PC-9 (cell line): ENCODE data around the gene KIAA1217. TPM values are rescaled to one million over a fixed set of nuclear protein-coding genes. Genes with fewer than 3 reads are reported as not detected.

Source experiments
- BruUV-seq: library from RNA; stranded (reverse); fragments of 400-500 nt; replicated peaks from 2 replicates; lab custom pipeline; 2021; lab: Mats Ljungman, UMichigan
- CTCF ChIA-PET: fragments of 300-600 bp; sonication (Branson Sonifier 250); formaldehyde crosslinking; loops from one replicate; lab custom pipeline; 2022; ENCODE audit warnings: antibody characterized with exemption; lab: Charles Lee
- POLR2A ChIA-PET: fragments of 300-600 bp; sonication (Branson Sonifier 250); formaldehyde crosslinking; loops from one replicate; lab custom pipeline; 2022; ENCODE audit warnings: antibody characterized with exemption; ENCODE audit not compliant: unreplicated experiment; lab: Charles Lee
- DNase-seq, 2 experiments: peaks; one replicate each; pipeline versions ENCODE4 v3.0.0 to v3.0.0-alpha.2; 2015 to 2022; ENCODE audit warnings: mixed read lengths in 1 of 2
- H2AFZ ChIP-seq: fragments of 200-600 bp; sonication (generic); 2 replicates; pipeline ENCODE4 v1.8.1; 2017; ENCODE audit warnings: antibody characterized with exemption
- H3F3A ChIP-seq: fragments of 200-600 bp; sonication (generic); 2 replicates; pipeline ENCODE4 v1.8.1; 2017; ENCODE audit warnings: antibody characterized with exemption, mild to moderate bottlenecking, low read depth; ENCODE audit not compliant: insufficient read depth
- H3K27ac ChIP-seq: fragments of 200-600 bp; sonication (generic); 2 replicates; pipeline ENCODE4 v1.6.1; 2016; ENCODE audit warnings: mixed run types
- H3K27me3 ChIP-seq: fragments of 200-600 bp; sonication (generic); 2 replicates; pipeline ENCODE4 v1.6.1; 2016; ENCODE audit warnings: low read depth, mixed run types; ENCODE audit not compliant: insufficient read depth
- H3K36me3 ChIP-seq: fragments of 200-600 bp; sonication (generic); 2 replicates; pipeline ENCODE4 v1.6.1; 2016; ENCODE audit warnings: low read depth, mixed run types
- H3K4me1 ChIP-seq: fragments of 200-600 bp; sonication (generic); replicated peaks from 2 replicates; pipeline ENCODE4 v1.6.1; 2016; ENCODE audit warnings: mixed run types; ENCODE audit not compliant: insufficient read depth
- H3K4me2 ChIP-seq: fragments of 200-600 bp; sonication (generic); 2 replicates; pipeline ENCODE4 v1.6.1; 2017; ENCODE audit warnings: mixed run types
- H3K4me3 ChIP-seq: fragments of 200-600 bp; sonication (generic); 2 replicates; pipeline ENCODE4 v1.6.1; 2016; ENCODE audit warnings: mixed run types
- H3K79me2 ChIP-seq: fragments of 200-600 bp; sonication (generic); 2 replicates; pipeline ENCODE4 v1.6.1; 2017; ENCODE audit warnings: low read depth, mixed run types
- H3K9me2 ChIP-seq: fragments of 200-600 bp; sonication (generic); 2 replicates; pipeline ENCODE4 v1.8.1; 2017; ENCODE audit warnings: mild to moderate bottlenecking; ENCODE audit not compliant: insufficient read depth
- H3K9me3 ChIP-seq: fragments of 200-600 bp; sonication (generic); 2 replicates; pipeline ENCODE4 v1.8.1; 2016; ENCODE audit warnings: low read depth; ENCODE audit not compliant: insufficient read depth
- H4K20me1 ChIP-seq: fragments of 200-600 bp; sonication (generic); 2 replicates; pipeline ENCODE4 v1.8.1; 2017; ENCODE audit not compliant: insufficient read depth
- CTCF ChIP-seq: fragments of 200-600 bp; sonication (generic); conservative IDR thresholded peaks from 2 replicates; pipeline ENCODE4 v1.6.1; 2017; ENCODE audit warnings: mixed run types, antibody characterized with exemption, mild to moderate bottlenecking, moderate library complexity
- EZH2 ChIP-seq: fragments of 200-600 bp; sonication (generic); IDR thresholded peaks from 2 replicates; pipeline ENCODE4 v1.8.0; 2017; ENCODE audit warnings: antibody characterized with exemption, low read depth
- intact Hi-C: fragments of 100-400 bp; cut with micrococcal nuclease; formaldehyde crosslinking; loops from one replicate; pipeline ENCODE4 v1.10.0; 2022; ENCODE audit not compliant: unreplicated experiment
- microRNA-seq: library from miRNA; unstranded; fragments of <30 nt; microRNA quantifications from one replicate; pipeline ENCODE4 v1.2.0, GENCODE V29; 2021; ENCODE audit warnings: borderline number of aligned reads, borderline replicate concordance
- total RNA-seq: library from RNA; stranded (reverse); gene quantifications from 2 replicates; pipeline ENCODE4 v1.2.3, GENCODE V29; 2021

KIAA1217 gene
- total RNA-seq, 1 experiment from 2014 or later: 41.1 TPM

- Histone ChIP-seq H3K79me2 (no peaks in the 10 kb centered on the region), H3K36me3 (peaks cover 4% of the 10 kb centered on the region; the same call in 1 of the 2 replicates), H3K27me3 (no peaks in the 10 kb centered on the region), H3F3A (no peaks in the 10 kb centered on the region), H3K4me1 (no peaks in the 10 kb centered on the region), H3K4me2 (no peak overlapping the region), H3K9me3 (no peaks in the 10 kb centered on the region), H3K9me2 (no peaks in the 10 kb centered on the region), H3K27ac (no peak overlapping the region), H4K20me1 (no peaks in the 10 kb centered on the region), H2AFZ (no peak overlapping the region), H3K4me3 (no peak overlapping the region)
- no peak for TF ChIP-seq EZH2
- TF ChIP-seq CTCF: no peak
- intact Hi-C loops: no loop called here
- DNase-seq: no peak
- ChIA-PET CTCF (no interaction called here), POLR2A (no interaction called here)
- BruUV-seq: no TSS peak
Measured at GRCh38 chr10:24596217-24596930, 387.4 kb downstream of the KIAA1217 start.

DNA sequence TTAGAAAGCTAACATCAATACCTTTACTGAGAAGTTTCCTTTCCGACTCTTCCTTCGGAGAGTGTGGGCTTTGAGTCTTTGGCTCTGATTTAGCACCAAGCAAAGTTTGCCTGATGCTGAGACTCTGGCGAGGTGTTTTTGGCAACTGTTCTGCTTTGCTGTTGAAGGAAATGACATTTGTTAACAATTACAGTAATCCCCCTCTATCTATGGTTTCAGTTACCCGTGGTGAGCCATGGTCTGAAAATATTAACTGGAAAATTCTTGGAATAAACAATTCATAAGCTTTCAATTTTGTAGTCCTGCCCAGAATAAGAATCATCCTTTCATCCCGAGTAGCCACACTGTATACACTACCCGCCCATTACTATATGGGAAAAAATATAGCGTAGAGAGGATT lies 388.5 kb downstream of the KIAA1217 start:
- ChIA-PET POLR2A (no interaction called here), CTCF (interaction anchor here (0.6 kb wide), 1 partner anchor 750 kb away, joined by 4 read pairs; no protein-coding TSS in a partner anchor)
- no peak overlapping the region for H3K4me2 ChIP-seq
- no peak for DNase-seq
- no peaks in the 10 kb centered on the region for H3K79me2 ChIP-seq
- no TSS peak for BruUV-seq
- H3K36me3 ChIP-seq: peaks cover 9% of the 10 kb centered on the region
- no peaks in the 10 kb centered on the region for H3K4me1 ChIP-seq
- intact Hi-C loops: no loop called here
- no peaks in the 10 kb centered on the region for H3K9me2 ChIP-seq
- no peak overlapping the region for H2AFZ ChIP-seq
- H3K27ac ChIP-seq: no peak overlapping the region
- H4K20me1 ChIP-seq: no peaks in the 10 kb centered on the region
- H3K9me3 ChIP-seq: no peaks in the 10 kb centered on the region
- H3K4me3 ChIP-seq: no peak overlapping the region
- H3K27me3 ChIP-seq: no peaks in the 10 kb centered on the region
- no peaks in the 10 kb centered on the region for H3F3A ChIP-seq
- TF ChIP-seq EZH2 (no peak), CTCF (no peak)

Small RNA genes within 50 kb of the gene (microRNA-seq; reads per million reads assigned to microRNA genes)
- gene MIR603: not detected
